GM21737 (cell line): ENCODE data around the gene ELP1.
"Not testable (repeated sequence)": the region's sequence is repeated elsewhere in the genome, so short reads cannot be mapped to it uniquely, and the experiment has no call there.

Source experiments
- ATAC-seq: cut with Tn5 transposase; IDR thresholded peaks from one replicate; pipeline ENCODE4 v1.9.1; 2021; ENCODE audit warnings: mild to moderate bottlenecking, moderate library complexity; ENCODE audit not compliant: unreplicated experiment

ELP1 gene

GRCh38 chr9:108854641-108855528 lies 79.0 kb downstream of the ELP1 start:
- no peak for ATAC-seq

GRCh38 chr9:108854094-108854493 lies 79.8 kb downstream of the ELP1 start:
- no peak for ATAC-seq

- ATAC-seq, result no peak
Measured at GRCh38 chr9:108852079-108852478, 81.8 kb downstream of the ELP1 start.

- no peak for ATAC-seq
Measured at GRCh38 chr9:108851138-108851537, 82.8 kb downstream of the ELP1 start.

DNA sequence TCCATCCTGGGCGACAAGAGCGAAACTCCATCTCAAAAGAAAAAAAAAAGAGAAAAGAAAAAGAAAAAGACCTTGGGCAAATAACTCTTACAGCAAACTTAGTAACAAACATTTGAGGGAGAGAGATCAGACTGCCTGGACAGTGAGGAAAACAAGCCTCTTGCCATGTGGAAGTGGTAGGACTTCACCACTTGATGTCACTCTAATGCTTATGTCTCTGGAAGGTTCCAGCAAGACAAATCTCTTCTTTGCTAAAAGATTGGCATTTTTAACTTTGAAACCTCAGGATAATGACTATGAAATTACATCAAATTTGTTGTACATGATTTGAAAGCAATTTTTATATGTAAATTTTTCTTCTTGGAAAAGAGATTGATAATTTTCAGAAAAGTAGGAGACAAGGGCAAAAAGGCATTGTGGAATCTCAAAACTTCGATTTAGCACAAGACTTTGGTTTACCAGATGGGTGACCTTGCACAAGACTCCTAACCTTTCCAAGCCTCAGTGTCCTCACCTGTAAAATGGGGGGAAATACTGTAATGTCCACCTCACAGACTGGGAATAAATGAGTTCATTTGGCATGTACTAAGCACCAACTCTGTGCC lies 83.5 kb downstream of the ELP1 start:
- ATAC-seq, result no peak

DNA sequence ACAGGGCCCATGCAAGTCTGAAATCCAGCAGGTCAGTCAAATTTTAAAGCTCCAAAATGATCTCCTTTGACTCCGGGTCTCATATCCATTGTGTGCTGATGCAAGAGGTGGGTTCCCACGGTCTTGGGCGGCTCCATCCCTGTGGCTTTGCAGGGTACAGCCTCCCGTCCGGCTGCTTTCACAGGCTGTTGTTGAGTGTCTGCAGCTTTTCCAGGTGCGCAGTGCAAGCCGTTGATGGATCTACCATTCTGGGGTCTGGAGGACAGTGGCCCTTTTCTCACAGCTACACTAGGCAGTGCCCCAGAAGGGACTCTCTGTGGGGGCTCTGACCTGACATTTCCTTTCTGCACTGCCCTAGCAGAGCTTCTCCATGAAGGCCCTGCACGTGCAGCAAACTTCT lies 85.6 kb downstream of the ELP1 start:
- ATAC-seq, result not testable (repeated sequence)

DNA sequence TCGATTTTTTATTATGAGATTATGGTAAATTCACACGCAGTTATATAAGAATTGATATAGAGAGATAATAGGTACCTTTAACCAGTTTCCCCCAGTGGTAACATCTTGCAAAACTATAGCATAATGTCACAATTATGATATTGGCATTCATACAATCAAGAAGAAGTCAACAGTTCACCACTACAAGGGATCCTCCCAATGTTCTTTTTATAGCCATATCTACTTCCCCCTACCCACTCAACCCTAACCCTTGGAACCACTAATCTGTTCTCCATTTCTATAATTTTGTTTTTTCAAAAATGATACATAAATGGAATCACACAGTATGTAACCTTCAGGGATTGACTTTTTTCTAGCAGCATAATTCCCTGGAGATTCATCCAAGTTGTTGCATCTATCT lies 88.0 kb downstream of the ELP1 start:
- ATAC-seq, result no peak

GRCh38 chr9:108845507-108845906 lies 88.4 kb downstream of the ELP1 start:
- no peak for ATAC-seq

GRCh38 chr9:108844856-108845255 lies 89.1 kb downstream of the ELP1 start:
- no peak for ATAC-seq

DNA sequence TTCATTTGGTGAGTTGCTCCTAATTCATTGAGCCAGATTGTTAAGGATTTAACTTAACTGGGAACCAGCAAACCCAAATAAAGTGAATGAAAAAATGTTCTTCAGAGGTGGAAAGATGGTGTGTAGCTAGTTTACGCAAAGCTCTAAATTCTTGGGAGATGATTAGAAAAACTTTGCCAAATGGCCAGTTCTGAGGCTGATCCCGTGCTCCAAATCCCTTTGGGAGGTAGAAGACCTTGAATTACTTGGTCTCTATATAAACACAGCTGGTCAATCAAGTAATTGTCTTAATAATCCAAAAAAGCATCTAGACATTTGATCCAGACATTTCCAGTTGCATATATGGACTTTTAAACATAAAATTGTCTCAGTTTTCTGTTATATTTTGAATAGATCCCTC lies 89.5 kb downstream of the ELP1 start:
- ATAC-seq, result no peak

DNA sequence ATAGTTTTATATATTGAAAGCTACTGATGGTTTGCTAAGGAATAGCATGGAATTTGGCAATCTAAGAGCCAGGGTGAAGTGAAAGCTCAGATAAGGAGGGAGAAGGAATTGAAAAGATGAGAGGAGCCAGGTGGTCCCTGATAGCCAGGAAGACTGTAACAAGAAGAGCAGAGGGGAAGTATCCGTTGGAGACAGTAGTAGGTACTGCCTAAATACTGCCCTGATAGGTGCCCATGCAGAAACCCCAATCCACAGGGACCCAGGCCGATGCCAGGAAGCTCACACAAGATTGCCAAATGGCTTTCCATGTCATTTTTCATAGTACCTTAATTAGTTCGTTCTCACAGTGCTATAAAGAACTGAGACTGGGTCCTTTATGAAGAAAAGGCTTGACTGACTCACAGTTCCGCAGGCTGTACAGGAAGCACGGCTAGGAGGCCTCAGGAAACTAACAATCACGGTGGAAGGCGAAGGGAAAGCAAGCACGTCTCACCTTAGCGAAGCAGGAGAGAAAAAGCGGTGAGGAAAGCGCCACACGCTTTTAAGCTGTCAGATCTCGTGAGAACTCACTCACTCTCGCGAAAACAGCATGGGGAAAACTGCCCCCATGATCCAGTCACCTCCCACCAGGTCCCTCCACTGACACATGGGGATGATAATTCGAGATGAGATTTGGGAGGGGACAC lies 91.2 kb downstream of the ELP1 start:
- ATAC-seq, result no peak

DNA sequence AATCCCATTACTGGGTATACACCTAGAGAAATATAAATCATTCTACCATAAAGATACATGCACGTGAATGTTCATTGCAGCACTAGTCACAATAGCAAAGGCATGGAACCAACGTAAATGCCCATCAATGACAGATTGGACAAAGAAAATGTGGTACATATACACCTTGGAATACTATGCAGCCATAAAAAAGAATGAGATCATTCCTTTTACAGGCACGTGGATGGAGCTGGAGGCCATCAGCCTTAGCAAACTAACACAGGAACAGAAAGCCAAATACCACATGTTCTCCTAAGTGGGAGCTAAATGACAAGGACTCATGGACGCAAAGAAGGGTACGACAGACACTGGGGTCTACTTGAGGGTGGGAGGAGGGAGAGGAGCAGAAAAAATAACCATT lies 94.4 kb downstream of the ELP1 start:
- ATAC-seq, result not testable (repeated sequence)

- ATAC-seq, result no peak
Measured at GRCh38 chr9:108838017-108838416, 95.9 kb downstream of the ELP1 start.

DNA sequence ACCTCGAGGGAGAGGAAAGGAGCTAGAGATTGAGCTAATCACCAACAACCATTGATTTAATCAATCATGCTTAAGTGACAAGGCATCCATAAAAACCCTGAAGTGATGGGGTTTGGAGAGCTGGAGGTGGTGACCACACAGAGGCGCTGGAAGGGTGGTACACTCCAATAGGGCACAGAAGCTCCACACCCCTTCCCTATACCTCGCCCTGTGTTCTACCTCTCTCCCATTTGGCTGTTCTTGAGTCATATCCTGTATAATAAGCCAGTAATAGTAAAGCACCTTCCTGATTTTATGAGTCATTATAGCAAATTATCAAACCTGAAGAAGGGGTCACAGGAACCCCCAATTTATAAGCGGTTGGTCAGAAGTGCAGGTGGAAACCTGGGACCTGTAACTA lies 96.4 kb downstream of the ELP1 start:
- no peak for ATAC-seq

- ATAC-seq, result no peak
Measured at GRCh38 chr9:108836781-108837180, 97.1 kb downstream of the ELP1 start.

- ATAC-seq, result no peak
Measured at GRCh38 chr9:108836319-108836718, 97.6 kb downstream of the ELP1 start.

- ATAC-seq, result no peak
Measured at GRCh38 chr9:108835831-108836230, 98.1 kb downstream of the ELP1 start.

- no peak for ATAC-seq
Measured at GRCh38 chr9:108834959-108835665, 98.8 kb downstream of the ELP1 start.

GRCh38 chr9:108832179-108832500 lies 101.8 kb downstream of the ELP1 start:
- no peak for ATAC-seq

- no peak for ATAC-seq
Measured at GRCh38 chr9:108831496-108832178, 102.3 kb downstream of the ELP1 start.

GRCh38 chr9:108830272-108830671 lies 103.7 kb downstream of the ELP1 start:
- no peak for ATAC-seq
